NAMALWA (cell line): ENCODE data around the gene TTC22.
A peak's percentile ranks its signal among the peaks of the same experiment; 100 is the strongest.

ENCODE experiments used
- DNase-seq: peaks from one replicate; pipeline ENCODE4 v3.0.0-alpha.2; 2015; ENCODE audit warnings: low spot score

The TTC22 gene

GRCh38 chr1:54808443-54809207 is 7.5 kb upstream of the TTC22 start:
- DNase-seq = no peak

GRCh38 chr1:54807756-54808155 is 6.6 kb upstream of the TTC22 start:
- no peak for DNase-seq

DNA sequence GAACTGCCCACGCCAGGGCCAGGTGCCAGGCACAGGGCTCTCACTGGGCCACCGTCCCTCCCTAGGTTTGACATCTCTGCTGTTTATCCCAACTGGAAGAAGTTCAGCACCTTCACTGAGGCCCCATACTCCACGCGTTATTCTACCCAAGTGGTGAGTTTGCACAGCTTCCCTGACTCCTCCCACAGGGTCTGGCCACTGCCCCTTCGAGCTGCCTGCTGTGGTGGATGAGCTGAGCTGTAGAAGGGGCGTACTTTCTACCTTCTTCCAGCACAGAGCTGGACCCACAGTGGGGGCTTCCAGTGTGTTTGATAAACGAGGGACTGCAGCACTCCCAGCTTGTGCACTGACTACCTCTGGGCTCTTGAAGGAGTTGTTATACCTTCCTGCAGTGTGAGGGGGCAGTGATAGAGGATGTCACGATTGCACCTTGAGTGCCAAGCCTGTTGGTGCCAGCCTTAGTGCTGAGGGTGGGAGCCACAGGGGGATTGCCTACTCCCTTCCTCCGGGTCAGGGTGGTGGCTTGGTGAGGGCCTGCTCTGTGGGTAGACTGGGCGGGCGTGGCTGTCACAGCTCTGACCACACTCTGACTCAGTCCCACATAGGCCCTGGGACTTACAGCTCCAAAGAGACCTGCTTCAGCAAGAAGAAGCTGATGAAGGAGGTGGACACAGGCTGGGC is 5.9 kb upstream of the TTC22 start:
- no peak for DNase-seq

DNA sequence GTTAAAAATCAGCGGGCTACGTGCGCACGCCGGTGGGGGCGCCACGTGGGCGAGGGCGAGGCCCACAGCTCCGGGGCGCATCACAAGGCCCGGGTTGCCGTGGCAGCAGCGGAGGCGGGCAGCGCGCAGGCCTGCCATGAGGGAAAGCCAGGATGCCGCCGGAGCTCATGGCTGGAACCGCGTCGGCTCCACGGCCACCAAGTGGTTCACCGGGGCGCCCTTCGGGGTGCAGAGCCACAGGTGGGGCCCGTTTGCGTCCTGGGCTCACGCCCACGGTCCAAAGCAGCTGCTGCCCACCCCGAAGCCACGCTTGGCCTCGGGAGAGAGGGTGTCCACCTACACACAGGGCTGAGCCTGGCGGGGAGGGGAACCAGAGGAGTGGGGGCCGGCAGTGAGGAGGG is 4.9 kb upstream of the TTC22 start:
- DNase-seq = no peak

- no peak for DNase-seq
Measured at GRCh38 chr1:54805466-54805865, 4.3 kb upstream of the TTC22 start.

DNA sequence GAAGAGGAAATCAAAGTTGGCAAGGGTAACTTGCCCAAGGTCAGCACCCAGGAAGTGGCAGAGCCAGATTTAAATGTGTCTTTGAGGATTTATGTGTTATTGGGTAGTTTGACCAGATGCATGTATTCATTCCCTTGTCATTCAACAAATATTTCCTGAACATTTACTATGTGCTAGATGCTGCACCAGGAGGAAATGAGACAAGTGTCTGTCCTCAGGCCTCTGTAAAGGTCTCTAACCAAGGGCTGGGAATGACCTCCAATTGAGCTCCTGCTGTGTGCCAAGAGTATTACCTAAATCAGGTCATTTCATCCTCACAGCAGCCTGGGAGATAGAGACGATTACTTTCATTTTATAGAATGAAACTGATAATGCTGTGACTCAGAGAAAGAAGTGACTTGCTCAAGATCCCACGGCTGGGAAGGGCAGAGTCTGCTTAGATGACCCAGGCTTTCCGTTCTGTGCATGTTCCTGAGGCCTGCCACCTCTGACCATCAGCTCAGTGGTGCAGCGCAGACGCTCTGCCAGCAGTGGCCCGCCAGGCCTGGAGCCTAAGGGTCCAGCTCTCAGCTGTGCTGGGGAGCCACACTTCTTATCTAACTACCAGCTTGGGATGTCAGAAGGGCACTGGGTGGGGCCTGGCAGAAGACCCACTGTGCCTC is 3.5 kb upstream of the TTC22 start:
- no peak for DNase-seq

- DNase-seq = no peak
Measured at GRCh38 chr1:54803761-54804470, 2.8 kb upstream of the TTC22 start.

- no peak for DNase-seq
Measured at GRCh38 chr1:54800041-54800898, 853 bp downstream of the TTC22 start.

DNA sequence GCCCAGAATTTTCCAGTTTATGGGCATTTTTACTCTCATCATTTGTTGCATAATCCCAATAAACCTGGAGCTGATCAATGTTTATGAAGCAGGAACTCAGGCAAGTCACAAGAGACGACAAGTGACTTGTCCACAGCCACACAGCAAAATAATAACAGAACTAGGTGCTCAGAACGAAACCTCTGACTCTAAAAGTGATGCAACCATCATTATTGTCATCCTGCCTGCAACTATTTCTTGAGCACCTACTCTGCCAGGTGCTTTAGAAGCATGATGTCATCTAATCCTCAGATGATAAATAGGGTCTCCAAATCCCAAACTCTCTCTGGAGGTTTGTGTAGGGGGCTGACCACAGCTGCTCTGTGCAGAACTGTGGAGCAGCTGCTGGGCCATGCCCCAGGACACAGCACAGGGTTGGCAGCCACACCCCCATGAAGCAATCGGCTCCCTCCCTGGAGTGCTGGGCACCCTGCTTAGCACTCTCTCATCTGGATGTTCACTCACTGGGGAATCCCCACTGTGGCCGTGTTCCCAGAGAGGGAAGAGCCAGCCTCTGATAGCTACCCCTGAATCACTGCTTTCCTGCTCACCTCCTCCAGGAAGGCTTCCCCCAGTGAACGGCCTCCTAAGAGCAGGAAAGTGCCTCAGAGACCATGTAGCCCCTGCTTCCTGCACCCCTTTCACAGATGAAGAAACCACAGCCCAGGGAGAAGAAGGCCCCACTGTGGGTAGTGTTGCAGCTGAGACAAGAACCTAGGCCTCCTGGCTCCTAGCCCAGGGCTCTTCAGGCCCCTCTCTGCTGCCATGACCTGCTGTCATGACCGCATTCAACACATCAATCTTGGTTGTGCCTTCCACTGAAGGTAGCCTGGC is 2.1 kb downstream of the TTC22 start:
- DNase-seq = no peak

GRCh38 chr1:54798206-54798605 is 2.9 kb downstream of the TTC22 start:
- no peak for DNase-seq

GRCh38 chr1:54796902-54797301 is 4.2 kb downstream of the TTC22 start:
- no peak for DNase-seq

- no peak for DNase-seq
Measured at GRCh38 chr1:54795841-54796468, 5.2 kb downstream of the TTC22 start.

DNA sequence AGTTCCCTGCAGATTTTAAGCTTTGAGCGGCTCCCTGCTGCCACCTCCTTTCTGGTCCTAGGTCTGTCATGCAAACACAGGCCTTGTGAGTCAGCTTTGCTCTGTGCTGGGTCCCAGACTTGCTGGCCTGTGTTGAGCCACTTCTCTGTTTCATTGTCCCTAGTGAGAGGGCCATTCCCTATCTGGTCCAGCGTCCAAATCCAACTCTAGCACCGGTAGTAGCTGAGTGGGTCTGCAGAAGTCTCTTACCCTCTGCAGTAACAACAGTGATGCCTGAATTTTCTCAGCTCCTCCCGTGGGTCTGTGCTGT is 5.8 kb downstream of the TTC22 start:
- no peak for DNase-seq

DNA sequence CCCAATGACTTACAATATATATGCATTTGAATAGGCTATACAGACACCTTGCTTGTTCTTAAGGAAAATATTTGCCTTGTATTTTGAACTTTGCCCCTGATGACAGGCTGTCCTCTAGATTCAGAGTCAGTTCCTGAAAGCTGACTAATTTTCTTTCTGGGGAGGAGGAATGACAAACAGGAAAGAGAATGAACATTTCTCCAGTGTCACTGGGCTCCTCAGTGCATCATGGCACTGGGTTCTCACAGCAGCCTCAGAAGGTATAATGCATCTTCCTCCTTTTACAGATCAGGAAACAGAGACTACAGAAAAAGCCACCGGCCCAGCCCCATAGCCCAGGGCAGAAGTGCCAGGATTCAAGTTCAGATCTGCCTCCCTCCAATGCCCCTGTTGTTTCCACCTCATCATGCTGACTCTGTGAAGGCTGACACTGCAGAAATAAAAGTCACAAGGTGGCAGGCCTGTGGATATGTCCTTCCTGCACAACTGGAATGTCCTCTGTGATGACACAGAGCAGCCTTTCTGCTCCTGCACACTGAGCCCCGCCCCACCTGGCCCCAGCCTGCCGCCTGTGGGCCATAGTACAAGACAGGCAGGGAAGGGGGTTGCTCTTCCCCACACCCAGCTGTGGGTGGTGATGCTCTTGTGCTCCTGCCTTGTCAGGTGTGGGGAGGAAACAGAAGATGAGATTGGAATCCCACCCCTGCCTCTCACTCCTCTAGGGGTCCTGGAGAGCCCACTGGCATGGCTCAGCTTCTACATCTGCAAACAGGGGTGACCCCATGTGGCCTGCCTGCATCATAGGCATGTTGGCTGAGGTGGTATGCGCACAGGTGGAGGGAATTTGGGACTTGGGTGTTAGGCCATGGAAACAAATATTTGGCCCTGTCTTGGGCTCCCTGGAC is 6.4 kb downstream of the TTC22 start:
- DNase-seq = no peak

DNA sequence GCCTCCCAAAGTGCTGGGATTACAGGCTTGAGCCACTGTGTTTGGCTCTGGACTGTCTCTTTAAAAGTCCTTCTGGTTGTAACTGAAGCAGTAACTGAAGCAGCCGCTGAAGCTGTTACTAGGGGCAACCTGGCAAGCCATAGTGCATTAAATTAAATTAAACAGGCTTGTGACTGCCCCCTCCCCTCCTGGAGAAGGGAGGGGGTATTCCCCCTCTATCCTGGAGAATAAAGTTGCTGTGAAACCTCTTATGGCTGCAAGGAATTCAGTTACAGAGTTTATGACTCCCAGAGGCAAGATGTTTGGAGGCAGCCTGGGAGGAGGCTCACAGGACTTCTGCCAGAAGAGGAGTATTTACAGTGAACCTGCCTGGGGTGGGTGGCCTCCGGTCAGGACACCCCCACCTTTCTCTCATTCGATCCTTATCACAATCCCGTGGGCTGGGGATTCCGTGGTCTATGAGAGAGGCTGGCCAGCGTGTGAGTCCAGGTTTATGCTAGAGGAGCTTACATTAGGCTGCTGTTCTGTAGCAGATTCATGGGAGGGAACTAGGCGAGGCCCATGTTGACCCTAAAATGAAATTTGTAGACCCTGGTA is 8.3 kb downstream of the TTC22 start:
- DNase-seq = no peak

DNA sequence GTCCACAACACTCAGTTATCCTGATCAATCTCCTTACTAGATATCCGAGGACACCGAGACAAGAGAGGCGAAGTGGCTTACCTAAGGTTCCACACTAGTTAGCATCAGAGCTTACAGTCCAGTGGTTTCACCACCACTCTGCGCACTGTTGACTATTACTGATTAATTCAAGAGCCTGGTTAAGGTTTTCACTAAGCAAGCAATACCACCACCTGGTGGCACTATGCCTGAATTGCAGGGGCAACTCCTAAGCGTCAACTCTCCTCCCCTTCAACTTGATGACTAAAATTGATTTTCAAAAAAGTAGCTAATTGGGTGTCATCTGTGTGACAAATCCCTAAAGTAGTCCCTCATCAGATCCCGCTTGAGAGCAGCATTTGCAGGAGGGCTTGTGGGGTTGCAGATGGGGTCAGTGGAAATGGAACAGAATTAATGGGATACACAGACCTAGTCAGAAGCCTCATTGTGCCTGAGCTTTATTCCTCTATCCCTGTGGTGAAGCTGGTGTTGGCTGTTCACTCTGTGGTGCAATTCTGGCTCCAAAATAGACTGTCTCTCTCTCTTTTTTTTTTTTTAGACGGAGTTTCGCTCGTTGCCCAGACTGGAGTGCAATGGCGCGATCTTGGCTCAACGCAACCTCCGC is 9.1 kb downstream of the TTC22 start:
- peak; percentile 84 for DNase-seq

DNA sequence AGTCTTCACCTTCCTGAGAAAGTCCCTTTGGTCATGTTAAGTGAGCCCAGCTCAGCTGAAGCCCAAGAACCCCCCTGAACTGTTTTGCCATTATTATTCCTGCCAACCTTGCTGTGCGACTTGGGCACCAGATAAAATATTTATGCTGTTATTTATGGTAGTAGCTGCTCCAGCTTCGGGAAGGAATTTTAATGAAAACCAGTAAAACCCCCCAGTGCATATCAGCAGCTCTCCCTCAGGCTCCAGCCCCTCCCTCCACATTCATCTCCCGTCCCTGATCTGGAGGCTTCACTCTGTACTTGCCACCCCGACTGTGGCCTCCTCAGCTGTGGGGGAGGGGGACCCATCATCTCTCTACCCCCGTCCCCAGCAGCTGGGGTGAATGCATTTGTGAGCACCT is 12.7 kb downstream of the TTC22 start:
- no peak for DNase-seq

DNA sequence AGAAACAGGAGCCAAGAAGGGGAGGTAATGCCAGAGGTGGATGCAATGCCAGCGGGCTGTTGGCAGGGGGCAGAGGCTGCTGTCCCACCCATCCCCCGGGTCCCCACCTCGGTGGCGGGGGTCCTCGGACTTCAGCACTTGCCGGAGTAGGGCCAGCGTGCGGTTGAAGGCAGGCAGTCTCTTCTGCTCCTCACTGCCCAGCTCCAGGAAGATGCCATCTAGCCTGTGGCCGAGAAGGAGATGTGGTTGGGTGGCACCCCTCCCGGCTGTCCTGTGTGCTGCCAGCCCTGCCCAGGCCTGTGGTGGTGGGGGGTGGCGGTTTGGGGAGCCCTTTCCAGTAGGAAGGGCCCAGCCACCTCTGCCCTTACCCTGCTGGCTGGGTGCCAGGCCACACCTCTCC is 13.5 kb downstream of the TTC22 start:
- DNase-seq = no peak
